Left lung (tissue), 10 donors: ENCODE results near the gene FBXO40. TPM values are rescaled to one million over a fixed set of nuclear protein-coding genes. Genes with fewer than 3 reads are reported as not detected.

Experiments used
- ATAC-seq: fragments of 200-7000 bp; cut with Tn5 transposase; one replicate; pipeline ENCODE4 v1.9.1; 2020; ENCODE audit warnings: moderate library complexity
- DNase-seq, 4 donors: peaks; one replicate each; pipeline ENCODE4 v3.0.0-alpha.2; 2013 to 2020
- H3K27ac ChIP-seq, 2 donors: fragments of 200-600 bp; sonication (generic) in 1 of 2; one replicate each; pipeline versions ENCODE4 v1.5.0 to v1.8.0; 2020 to 2021
- H3K27me3 ChIP-seq, 2 donors: fragments of 200-600 bp; sonication (generic) in 1 of 2; one replicate each; pipeline versions ENCODE4 v1.5.0 to v1.8.0; 2020 to 2021
- H3K36me3 ChIP-seq, 2 donors: fragments of 200-600 bp; sonication (generic) in 1 of 2; one replicate each; pipeline versions ENCODE4 v1.5.0 to v1.8.0; 2020 to 2021
- H3K4me1 ChIP-seq, 2 donors: fragments of 200-600 bp; one replicate each; pipeline ENCODE4 v1.8.0; 2021
- H3K4me3 ChIP-seq, 2 donors: fragments of 200-600 bp; sonication (generic) in 1 of 2; one replicate each; pipeline versions ENCODE4 v1.5.0 to v1.8.0; 2020 to 2021; ENCODE audit warnings: mild to moderate bottlenecking in 1 of 2
- H3K9me3 ChIP-seq, 2 donors: fragments of 200-600 bp; sonication (generic) in 1 of 2; one replicate each; pipeline versions ENCODE4 v1.5.0 to v1.8.0; 2020 to 2021
- intact Hi-C, 2 donors: fragments of 100-400 bp; cut with DNase I; formaldehyde crosslinking; loops; one replicate each; pipeline versions ENCODE4 v1.11.2 to v1.14.2; 2022
- polyA plus RNA-seq, 6 donors: library from polyadenylated mRNA; unstranded; fragments of 120-200 nt; gene quantifications; one replicate each; pipeline ENCODE4 v1.2.1, GENCODE V29; 2013; ENCODE audit not compliant: insufficient read length in 6 of 6
- total RNA-seq, 2 donors: library from RNA; stranded (reverse); fragmentation: NEBNext Ultra II Directional; extraction: Animal tissue kit (Norgen Biotek cat#: 25700); gene quantifications; one replicate each; pipeline ENCODE4 v1.2.1, GENCODE V29; 2021
- TF ChIP-seq, protein P1 (sequence below), 2 donors: fragments of 200-600 bp; sonication (generic) in 1 of 2; IDR thresholded peaks; one replicate each; pipeline versions ENCODE4 v1.5.0 to v1.8.0; 2021; ENCODE audit warnings: antibody characterized with exemption in 2 of 2
- donor health status: DM: no; HTN: yes; CAD: no.
- donor health status: DM: no; HTN: no; CAD: no.

FBXO40 gene
- total and polyA plus RNA-seq, 8 donors: 0.03 to 0.10 (median 0.04) TPM

DNA sequence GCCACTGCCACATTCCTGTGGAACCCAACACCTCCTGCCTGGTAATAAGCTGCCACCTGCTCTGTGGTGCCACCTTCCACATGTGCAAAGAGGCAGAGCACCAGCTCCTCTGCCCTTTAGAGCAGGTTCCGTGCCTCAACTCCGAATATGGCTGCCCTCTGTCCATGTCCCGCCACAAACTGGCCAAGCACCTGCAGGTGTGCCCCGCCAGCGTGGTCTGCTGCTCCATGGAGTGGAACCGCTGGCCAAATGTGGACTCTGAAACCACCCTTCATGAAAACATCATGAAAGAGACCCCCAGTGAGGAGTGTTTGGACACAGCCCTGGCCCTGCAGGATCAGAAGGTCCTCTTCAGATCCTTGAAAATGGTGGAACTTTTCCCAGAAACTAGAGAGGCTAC is 28.3 kb downstream of the FBXO40 start:
- Histone ChIP-seq H3K36me3 (no peaks in the 10 kb centered on the region), H3K4me1 (no peaks in the 10 kb centered on the region), H3K27ac (no peak overlapping the region), H3K4me3 (no peak overlapping the region), H3K27me3 (no peaks in the 10 kb centered on the region), H3K9me3 (no peaks in the 10 kb centered on the region)
- intact Hi-C loops: no loop called here
- ATAC-seq (no peak), DNase-seq (no peak)
- TF ChIP-seq, protein P1, sequence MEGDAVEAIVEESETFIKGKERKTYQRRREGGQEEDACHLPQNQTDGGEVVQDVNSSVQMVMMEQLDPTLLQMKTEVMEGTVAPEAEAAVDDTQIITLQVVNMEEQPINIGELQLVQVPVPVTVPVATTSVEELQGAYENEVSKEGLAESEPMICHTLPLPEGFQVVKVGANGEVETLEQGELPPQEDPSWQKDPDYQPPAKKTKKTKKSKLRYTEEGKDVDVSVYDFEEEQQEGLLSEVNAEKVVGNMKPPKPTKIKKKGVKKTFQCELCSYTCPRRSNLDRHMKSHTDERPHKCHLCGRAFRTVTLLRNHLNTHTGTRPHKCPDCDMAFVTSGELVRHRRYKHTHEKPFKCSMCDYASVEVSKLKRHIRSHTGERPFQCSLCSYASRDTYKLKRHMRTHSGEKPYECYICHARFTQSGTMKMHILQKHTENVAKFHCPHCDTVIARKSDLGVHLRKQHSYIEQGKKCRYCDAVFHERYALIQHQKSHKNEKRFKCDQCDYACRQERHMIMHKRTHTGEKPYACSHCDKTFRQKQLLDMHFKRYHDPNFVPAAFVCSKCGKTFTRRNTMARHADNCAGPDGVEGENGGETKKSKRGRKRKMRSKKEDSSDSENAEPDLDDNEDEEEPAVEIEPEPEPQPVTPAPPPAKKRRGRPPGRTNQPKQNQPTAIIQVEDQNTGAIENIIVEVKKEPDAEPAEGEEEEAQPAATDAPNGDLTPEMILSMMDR (IDR thresholded peaks at IDR 0.05): no peak

DNA sequence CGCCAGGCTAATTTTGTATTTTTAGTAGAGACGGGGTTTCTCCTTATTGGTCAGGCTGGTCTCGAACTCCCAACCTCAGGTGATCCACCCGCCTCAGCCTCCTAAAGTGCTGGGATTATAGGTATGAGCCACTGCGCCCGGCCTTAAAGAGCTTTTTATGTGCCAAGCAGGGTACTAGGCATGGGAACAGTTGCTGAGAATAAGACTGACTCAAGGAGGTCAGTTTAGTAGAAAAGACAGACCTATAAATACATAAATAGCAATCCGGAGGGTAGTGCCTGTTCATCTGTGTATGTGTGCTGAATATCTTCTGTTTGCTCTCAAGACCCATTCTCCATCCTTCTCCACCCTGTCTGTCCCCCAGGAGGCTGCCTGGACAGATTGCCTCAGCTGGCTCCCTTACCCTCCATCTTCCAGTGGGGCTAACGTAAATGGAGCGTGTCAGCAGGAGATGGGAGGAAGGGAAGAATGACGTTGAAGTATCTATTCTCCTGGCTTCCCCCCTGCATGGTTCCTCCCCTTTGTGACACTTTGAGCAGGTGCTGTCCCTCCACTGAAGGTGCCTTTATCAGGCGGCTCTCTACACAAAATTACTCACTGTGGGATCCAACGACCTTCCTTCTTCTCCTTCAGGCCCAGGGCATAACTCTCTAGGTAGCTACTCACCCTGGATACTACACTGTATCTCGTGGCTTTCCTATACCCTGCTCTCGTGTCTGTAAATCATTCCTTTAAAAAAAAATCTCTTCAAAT is 31.1 kb downstream of the FBXO40 start:
- H3K4me1 ChIP-seq: no peaks in the 10 kb centered on the region
- H3K9me3 ChIP-seq: no peaks in the 10 kb centered on the region
- TF ChIP-seq, protein P1 (IDR thresholded peaks at IDR 0.05): no peak
- H3K27me3 ChIP-seq: no peaks in the 10 kb centered on the region
- DNase-seq: no peak
- ATAC-seq: no peak
- intact Hi-C loops: no loop called here
- H3K4me3 ChIP-seq: no peak overlapping the region
- no peaks in the 10 kb centered on the region for H3K36me3 ChIP-seq
- H3K27ac ChIP-seq: no peak overlapping the region

DNA sequence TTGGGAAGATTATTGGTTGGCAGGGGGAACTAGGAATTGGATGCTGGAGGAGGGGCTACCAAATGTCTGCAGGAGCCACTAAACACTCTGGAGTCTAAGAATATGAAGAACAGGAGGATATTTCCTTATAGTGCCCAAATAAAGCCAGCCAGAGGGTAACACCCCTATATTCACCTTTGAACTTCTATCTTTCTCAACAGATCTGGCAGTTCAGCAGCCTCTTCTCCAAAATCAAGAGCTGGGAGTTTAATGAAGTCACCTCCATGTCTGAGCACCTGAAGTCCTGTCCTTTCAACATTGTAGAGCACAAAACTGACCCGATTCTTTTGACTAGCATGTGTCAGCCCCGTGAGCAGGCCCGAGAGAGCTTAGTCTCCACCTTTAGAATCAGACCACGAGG is 33.3 kb downstream of the FBXO40 start:
- Histone ChIP-seq H3K4me3 (no peak overlapping the region), H3K27me3 (no peaks in the 10 kb centered on the region), H3K9me3 (no peaks in the 10 kb centered on the region), H3K27ac (no peak overlapping the region), H3K36me3 (peaks cover 0 to 21% of the 10 kb centered on the region in 2 donors), H3K4me1 (no peaks in the 10 kb centered on the region)
- TF ChIP-seq, protein P1 (IDR thresholded peaks at IDR 0.05): no peak
- intact Hi-C loops: no loop called here
- ATAC-seq: no peak
- no peak for DNase-seq

DNA sequence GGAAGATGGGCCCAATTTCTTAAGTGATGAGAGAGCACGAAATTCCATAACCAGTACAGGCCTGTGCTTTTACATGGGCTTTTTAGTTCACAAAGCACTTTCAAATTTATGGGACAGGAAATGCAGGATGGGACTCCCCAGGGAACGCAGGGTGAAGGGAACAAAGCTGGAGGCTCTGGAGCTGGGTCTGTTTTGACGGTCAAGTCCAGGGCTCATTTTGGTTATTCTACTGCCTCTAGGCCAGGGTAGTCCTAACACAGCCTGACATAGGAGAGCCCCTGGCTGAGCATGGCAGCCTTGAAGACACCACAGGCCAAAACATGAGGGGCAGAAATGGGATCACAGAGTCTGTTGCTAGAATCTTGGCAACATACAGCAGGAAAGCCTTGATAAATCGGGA is 34.0 kb downstream of the FBXO40 start:
- Histone ChIP-seq H3K4me3 (no peak overlapping the region), H3K27me3 (no peaks in the 10 kb centered on the region), H3K4me1 (no peaks in the 10 kb centered on the region), H3K9me3 (no peaks in the 10 kb centered on the region), H3K36me3 (peaks cover 0 to 28% of the 10 kb centered on the region in 2 donors), H3K27ac (no peak overlapping the region)
- TF ChIP-seq, protein P1 (IDR thresholded peaks at IDR 0.05): no peak
- ATAC-seq (no peak), DNase-seq (no peak)
- intact Hi-C loops: no loop called here

DNA sequence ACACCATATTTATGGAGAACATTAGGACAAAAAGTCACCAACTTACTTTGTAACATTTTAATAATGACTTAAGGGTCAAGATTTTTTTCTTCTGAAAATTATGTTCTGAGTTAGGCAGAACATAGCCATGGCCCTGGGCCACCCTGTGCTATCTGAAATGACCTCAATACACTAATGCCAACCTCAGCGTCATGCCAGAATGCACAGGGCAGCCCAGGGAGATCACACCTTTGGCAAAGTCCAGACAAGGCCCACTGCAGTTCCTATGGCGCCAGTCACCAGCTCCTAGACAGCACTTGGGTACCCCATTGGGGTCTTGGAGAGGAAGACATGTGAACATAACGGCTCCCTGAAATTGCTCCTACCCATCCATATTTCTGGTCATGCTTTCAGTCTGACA is 34.4 kb downstream of the FBXO40 start:
- H3K4me3 ChIP-seq: no peak overlapping the region
- H3K9me3 ChIP-seq: no peaks in the 10 kb centered on the region
- ATAC-seq: no peak
- TF ChIP-seq, protein P1 (IDR thresholded peaks at IDR 0.05): no peak
- no peak overlapping the region for H3K27ac ChIP-seq
- no peaks in the 10 kb centered on the region for H3K4me1 ChIP-seq
- H3K27me3 ChIP-seq: no peaks in the 10 kb centered on the region
- DNase-seq: no peak
- peaks cover 0 to 32% of the 10 kb centered on the region in 2 donors for H3K36me3 ChIP-seq
- intact Hi-C loops: no loop called here
